NCI-H748 (cell line): ENCODE measurements around the gene GABARAP.
A peak's percentile ranks its signal among the peaks of the same experiment; 100 is the strongest.

ENCODE experiments used
- DNase-seq: peaks from one replicate; lab custom pipeline; 2025; ENCODE audit not compliant: unreplicated experiment; lab: John Stamatoyannopoulos, UW

GABARAP gene

GRCh38 chr17:7241090-7241733, 1.0 kb downstream of the GABARAP start:
- DNase-seq, result peak; percentile 45

DNA sequence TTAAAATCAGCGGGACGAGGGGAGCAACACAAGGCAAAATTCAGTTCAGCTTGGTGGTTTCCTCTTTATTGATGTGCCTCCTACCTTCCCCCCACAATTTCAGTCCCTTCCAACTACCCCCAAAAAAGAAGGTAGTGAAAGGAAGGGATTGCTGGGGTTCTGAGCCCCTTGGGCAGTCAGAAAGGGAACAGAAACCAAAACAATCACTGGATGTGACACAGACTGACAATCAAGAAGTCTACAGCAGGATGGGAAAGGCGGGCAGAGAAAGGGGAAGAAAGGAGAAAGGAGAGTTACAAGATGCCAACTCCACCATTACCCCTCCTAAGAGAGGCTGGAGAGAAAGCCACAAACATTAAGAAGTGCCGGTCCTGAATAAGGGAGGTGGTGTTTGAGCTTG, 1.9 kb downstream of the GABARAP start:
- DNase-seq, result no peak

- DNase-seq, result peak; percentile 100
These were observed 2.9 kb downstream of the GABARAP start, which contains the start of gene PHF23 for GRCh38 chr17:7239091-7240027. PHF23 (minus strand) TSS chr17:7239457; CDS start chr17:7239279, 178 bp downstream.

- peak; percentile 56 for DNase-seq
These were observed 3.7 kb downstream of the GABARAP start for GRCh38 chr17:7238420-7239090.

DNA sequence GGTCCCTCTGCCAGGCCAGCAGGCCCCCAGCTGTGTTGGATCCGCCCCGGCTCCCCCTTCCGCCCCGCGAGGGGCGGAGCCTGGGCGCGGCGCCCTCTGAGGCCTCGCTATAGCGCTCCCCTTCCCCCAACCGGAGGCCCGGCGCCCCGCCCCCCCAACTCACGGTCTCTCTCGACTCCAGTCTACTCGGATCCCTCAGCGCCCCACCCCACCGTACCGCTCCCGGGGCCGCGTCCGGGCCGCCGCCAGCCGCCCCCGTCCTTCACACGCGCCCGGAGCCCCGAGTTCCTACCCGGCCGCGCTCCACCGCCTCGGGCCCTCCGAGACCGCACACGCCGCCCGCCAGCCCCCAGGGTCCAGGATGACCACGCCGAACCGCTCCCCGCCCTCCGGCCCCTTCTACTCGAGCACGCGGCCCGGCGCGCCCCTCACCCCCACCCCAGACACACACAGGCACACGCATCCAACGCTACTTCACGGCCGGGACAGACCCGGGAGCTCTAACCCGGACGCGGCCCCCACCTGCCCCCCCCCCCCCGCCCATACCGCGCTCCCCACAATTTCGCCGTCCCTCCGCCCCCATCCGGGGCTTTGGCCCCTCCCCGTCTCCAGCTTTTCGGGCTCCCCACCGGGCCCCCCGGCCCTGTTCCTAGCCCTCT, 4.4 kb downstream of the GABARAP start:
- peak; percentile 81 for DNase-seq

- DNase-seq, result no peak
These were observed 4.9 kb downstream of the GABARAP start for GRCh38 chr17:7237266-7237760.

- no peak for DNase-seq
These were observed 5.4 kb downstream of the GABARAP start for GRCh38 chr17:7236808-7237207.

DNA sequence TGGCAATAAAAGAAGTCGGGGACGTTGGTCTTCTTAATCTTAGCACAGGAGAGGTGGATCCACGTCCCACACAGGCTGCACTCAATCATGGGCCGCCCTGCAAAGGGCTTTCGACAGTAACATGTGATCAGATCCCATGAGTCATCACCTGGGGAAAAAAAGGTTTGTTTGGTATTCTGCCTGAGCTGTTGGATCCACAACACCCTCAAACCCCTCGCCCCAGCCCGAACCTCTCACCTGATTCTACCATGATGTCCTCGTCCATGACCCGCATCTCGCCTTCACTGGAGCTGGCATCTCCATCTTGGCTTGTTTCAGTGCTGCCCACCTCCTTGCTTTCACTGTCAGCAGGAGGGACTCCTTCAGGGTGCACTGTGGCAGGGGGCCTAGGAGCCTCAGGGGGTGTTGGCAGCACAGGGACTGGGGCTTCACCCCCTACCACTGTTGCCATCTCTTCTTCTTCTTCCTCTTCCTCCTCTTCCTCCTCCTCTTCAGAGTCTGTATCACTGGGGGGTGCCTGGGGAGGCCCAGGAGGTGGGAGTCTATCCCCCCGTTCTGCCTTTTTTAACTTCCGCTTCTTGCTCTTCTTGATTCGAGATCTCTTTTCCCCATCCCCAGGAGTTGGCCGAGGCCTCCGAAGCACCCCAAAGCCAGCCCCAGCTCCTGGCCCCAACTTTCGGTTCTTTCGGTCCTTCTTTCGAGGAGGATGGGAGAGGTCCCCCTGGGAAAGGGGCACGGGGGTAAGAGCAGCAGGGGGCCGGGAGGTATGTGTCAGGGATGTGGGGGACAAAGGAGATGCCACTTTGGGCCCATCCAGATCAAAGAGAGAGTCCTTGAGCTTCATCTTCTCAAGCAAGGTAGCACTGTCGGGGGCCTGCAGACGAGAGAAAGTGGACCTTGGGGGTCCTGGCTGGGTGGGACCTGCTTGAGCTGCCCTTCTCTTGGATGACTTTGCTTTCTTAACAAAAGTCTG, 6.3 kb downstream of the GABARAP start:
- DNase-seq, result no peak

- DNase-seq, result peak; percentile 96
These were observed 7.9 kb downstream of the GABARAP start, which contains the start of gene DVL2 for GRCh38 chr17:7234083-7234951. DVL2 (minus strand) TSS chr17:7234517; CDS start chr17:7234262, 255 bp downstream.

GRCh38 chr17:7233701-7234082, 8.6 kb downstream of the GABARAP start:
- no peak for DNase-seq

- DNase-seq, result no peak
These were observed 10.1 kb downstream of the GABARAP start for GRCh38 chr17:7232114-7232513.

GRCh38 chr17:7229504-7229903, 12.7 kb downstream of the GABARAP start:
- DNase-seq, result no peak

GRCh38 chr17:7228920-7229319, 13.3 kb downstream of the GABARAP start:
- DNase-seq, result no peak

DNA sequence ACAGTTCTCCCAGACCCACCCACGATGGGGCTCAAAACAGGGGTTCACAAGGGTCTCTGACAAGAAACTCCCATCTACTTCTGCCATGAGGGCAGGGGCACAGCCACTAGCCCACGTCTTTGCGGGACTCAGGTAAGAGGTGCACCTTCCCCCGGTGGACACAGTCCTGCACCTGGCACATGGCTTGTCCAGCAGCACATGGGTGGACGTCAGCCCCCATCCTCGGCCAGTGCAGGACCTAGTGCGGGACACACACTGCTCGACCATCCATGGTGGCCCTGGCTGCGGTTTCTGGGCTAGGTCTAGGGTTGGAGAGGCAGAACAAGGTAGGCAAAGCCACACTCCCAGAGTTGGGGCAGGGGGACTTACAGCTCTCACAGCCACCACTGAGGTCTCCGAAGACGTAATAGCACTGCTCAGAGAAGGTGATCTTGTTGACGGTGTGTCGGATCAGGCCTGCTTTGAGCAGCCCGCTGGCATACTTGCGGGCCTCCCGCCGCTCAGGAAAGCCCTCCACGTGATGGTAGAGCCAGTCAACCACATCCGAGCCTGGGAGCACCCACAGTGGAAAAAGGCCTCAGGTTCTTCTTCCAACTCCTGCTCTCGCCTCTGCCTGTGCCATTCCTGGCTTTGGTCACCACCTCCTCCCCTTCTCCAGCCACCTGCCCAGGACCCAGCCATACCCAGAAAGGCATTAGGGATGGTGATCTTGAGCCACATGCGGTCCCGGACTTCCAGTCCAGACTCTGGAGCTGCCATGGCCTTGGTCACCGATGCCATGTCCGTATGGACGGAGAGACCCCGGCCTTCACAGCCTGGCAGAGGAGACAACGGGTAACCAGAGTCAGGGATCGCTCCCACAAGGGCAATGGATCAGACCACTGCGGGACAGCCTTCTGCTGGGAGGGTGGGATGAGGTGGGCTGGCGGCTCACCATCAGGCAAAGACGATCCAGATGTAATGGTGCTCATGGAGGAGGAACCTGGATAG, 15.2 kb downstream of the GABARAP start:
- no peak for DNase-seq

DNA sequence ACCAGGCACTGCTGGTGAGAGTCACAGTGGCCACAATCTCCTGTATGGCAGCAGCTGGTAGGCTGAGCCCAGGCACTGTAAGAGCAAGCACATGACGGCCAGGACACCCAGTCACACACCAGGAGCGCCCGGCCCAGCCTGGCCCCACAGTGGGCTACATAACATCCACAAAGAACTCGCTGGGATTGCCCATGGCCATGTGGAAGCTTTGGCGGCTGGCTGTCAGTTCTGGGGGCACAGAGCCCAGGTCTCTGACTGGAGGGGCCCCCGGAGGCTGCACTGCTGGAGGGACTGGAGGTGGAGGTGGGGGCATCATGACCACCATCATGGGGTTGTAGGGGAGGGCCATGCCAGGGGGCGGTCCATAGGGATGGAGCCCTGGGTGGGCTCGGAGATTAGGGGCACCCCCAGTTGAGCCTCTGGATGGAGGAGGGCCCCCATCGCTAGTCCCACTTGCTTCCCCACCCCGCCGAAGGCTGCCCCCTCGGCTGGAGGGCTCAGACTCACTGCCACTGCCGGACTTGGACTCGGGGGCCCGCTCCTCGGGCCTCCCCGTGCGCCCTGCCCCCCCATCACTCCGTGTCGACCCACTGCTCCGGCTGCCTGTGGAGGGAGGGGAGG, 16.4 kb downstream of the GABARAP start:
- no peak for DNase-seq

GRCh38 chr17:7224661-7225111, 17.6 kb downstream of the GABARAP start:
- DNase-seq, result no peak

DNA sequence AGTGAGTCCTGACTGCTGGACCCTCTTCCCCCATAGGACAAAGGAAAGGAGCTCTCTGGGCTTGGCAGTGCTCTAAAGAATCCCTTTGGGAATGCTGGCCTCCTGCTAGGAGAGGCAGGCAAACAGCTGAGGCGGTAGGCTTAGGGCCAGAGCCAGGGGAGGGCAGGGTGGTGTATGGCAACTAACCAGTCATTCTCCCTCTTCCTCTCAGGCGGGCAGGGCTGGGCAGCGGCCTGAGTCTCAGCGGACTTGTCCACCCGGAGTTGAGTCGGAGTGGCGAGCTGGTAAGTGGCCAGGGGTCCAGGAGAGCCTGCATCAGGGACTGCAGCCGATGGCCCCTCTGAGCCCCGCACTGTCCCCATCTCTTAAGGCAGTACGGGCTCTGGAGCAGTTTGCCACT, 18.1 kb downstream of the GABARAP start:
- DNase-seq, result no peak
